GM21717 (cell line): ENCODE data around the gene NBDY.
A peak's percentile ranks its signal among the peaks of the same experiment; 100 is the strongest.
"Not testable (repeated sequence)": the region's sequence is repeated elsewhere in the genome, so short reads cannot be mapped to it uniquely, and the experiment has no call there.

Experiments
- ATAC-seq: cut with Tn5 transposase; IDR thresholded peaks from one replicate; pipeline ENCODE4 v1.9.1; 2021; ENCODE audit warnings: mild to moderate bottlenecking, moderate library complexity; ENCODE audit not compliant: unreplicated experiment

The NBDY gene

GRCh38 chrX:56798866-56799758, 70.1 kb downstream of the NBDY start:
- no peak for ATAC-seq

GRCh38 chrX:56800307-56800706, 71.3 kb downstream of the NBDY start:
- ATAC-seq, result no peak

- ATAC-seq, result peak; percentile 82
Observed at GRCh38 chrX:56800801-56801200, 71.8 kb downstream of the NBDY start.

- no peak for ATAC-seq
Observed at GRCh38 chrX:56802428-56802827, 73.4 kb downstream of the NBDY start.

GRCh38 chrX:56802921-56803849, 74.1 kb downstream of the NBDY start:
- peak; percentile 62 for ATAC-seq

GRCh38 chrX:56803850-56804681, 75.0 kb downstream of the NBDY start:
- peak; percentile 3 for ATAC-seq

- no peak for ATAC-seq
Observed at GRCh38 chrX:56804867-56805266, 75.8 kb downstream of the NBDY start.

GRCh38 chrX:56805399-56805798, 76.4 kb downstream of the NBDY start:
- ATAC-seq, result no peak

GRCh38 chrX:56806176-56806575, 77.1 kb downstream of the NBDY start:
- not testable (repeated sequence) for ATAC-seq

GRCh38 chrX:56811599-56811998, 82.6 kb downstream of the NBDY start:
- ATAC-seq, result no peak

- ATAC-seq, result peak; percentile 95
Observed at GRCh38 chrX:56812515-56813105, 83.6 kb downstream of the NBDY start.

GRCh38 chrX:56813318-56813837, 84.3 kb downstream of the NBDY start:
- ATAC-seq, result peak; percentile 45

- ATAC-seq, result no peak
Observed at GRCh38 chrX:56817179-56817578, 88.1 kb downstream of the NBDY start.

GRCh38 chrX:56826020-56826419, 97.0 kb downstream of the NBDY start:
- ATAC-seq, result no peak

- no peak for ATAC-seq
Observed at GRCh38 chrX:56833626-56834025, 104.6 kb downstream of the NBDY start.

- ATAC-seq, result no peak
Observed at GRCh38 chrX:56853436-56853835, 124.4 kb downstream of the NBDY start.

- ATAC-seq, result no peak
Observed at GRCh38 chrX:56857042-56857441, 128.0 kb downstream of the NBDY start.

GRCh38 chrX:56860888-56861287, 131.8 kb downstream of the NBDY start:
- no peak for ATAC-seq
